Measurements from ENCODE around the gene FN3KRP.

DNA sequence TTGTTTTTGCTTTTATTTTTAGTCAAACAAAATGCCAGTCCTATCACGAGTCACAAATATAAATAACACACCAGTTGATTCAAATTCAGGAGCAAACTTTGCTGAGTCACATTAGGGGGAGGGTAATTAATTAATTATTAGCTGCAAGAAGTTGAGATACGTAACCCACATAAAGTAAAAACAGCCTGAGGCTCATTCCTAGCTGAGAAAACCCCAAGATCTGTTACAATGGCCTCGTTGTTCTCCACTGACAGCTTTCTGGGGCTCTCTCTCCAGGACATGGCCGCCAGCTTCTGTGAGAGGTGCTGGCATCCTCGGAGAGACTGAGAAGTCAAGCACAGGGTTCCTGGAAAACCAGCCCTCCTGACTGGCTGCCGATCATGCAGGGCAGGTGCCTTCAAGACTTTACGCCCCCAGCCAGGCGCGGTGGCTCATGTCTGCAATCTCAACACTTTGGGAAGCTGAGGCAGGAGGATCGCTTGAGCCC lies 29.1 kb upstream of the FN3KRP start:
- TF ChIP-seq, protein P1, sequence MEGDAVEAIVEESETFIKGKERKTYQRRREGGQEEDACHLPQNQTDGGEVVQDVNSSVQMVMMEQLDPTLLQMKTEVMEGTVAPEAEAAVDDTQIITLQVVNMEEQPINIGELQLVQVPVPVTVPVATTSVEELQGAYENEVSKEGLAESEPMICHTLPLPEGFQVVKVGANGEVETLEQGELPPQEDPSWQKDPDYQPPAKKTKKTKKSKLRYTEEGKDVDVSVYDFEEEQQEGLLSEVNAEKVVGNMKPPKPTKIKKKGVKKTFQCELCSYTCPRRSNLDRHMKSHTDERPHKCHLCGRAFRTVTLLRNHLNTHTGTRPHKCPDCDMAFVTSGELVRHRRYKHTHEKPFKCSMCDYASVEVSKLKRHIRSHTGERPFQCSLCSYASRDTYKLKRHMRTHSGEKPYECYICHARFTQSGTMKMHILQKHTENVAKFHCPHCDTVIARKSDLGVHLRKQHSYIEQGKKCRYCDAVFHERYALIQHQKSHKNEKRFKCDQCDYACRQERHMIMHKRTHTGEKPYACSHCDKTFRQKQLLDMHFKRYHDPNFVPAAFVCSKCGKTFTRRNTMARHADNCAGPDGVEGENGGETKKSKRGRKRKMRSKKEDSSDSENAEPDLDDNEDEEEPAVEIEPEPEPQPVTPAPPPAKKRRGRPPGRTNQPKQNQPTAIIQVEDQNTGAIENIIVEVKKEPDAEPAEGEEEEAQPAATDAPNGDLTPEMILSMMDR (IDR thresholded peaks at IDR 0.05), result no peak
- TF ChIP-seq POLR2AphosphoS5 (IDR thresholded peaks at IDR 0.05) (no peak), POLR2A (IDR thresholded peaks at IDR 0.05) (no peak), EP300 (IDR thresholded peaks at IDR 0.05) (no peak)

Measured in stomach (tissue), 4 donors.